GM12892 (cell line): Measurements from ENCODE around the gene APIP.

Source experiments
- POLR2A ChIP-seq: IDR thresholded peaks from 2 replicates; pipeline ENCODE4 v1.6.1; 2011; ENCODE audit warnings: low read depth, low read length, control low read depth
- POLR2AphosphoS5 ChIP-seq: IDR thresholded peaks from 2 replicates; pipeline ENCODE4 v1.6.1; 2011; ENCODE audit warnings: low read depth, low read length, control low read depth

- TF ChIP-seq POLR2A = no peak
- TF ChIP-seq POLR2AphosphoS5 = no peak
Measured at GRCh38 chr11:34915136-34916014, 804 bp downstream of the APIP start.
